CD4-positive, alpha-beta T cell (primary cell): Measurements from ENCODE around the gene PRTFDC1. TPM values are rescaled to one million over a fixed set of nuclear protein-coding genes. Genes with fewer than 3 reads are reported as not detected.

Experiments
- ATAC-seq: fragments of 200-7000 bp; cut with Tn5 transposase; one replicate; pipeline ENCODE4 v1.10.0; 2022; ENCODE audit warnings: mild to moderate bottlenecking; ENCODE audit not compliant: poor library complexity
- CTCF ChIA-PET: fragments of 350-600 bp; sonication (Branson Sonifier 250); formaldehyde crosslinking; loops from one replicate; lab custom pipeline; 2021; ENCODE audit warnings: antibody characterized with exemption, inconsistent platforms; lab: Charles Lee
- POLR2A ChIA-PET: fragments of 350-600 bp; sonication (Branson Sonifier 250); formaldehyde crosslinking; loops from one replicate; lab custom pipeline; 2021; ENCODE audit warnings: antibody characterized with exemption, inconsistent platforms; lab: Charles Lee
- DNase-seq, 14 experiments: peaks; one replicate each; pipeline ENCODE4 v3.0.0-alpha.2; 2013 to 2020; ENCODE audit warnings: mixed read lengths in 2 of 14
- H3K27ac ChIP-seq, 2 donors: one replicate each; pipeline versions ENCODE4 v1.5.1 to v1.7.0; 2013; ENCODE audit warnings: low read length in 2 of 2, low read depth in 1 of 2, mild to moderate bottlenecking in 1 of 2
- H3K27me3 ChIP-seq, 2 experiments: 1 replicate in 1 of 2; 2 replicates in 1 of 2; pipeline versions ENCODE4 v1.6.1 to v1.7.0; 2013; ENCODE audit warnings: low read length in 2 of 2, control low read depth in 1 of 2, mild to moderate bottlenecking in 1 of 2, moderate library complexity in 1 of 2; ENCODE audit not compliant: insufficient read depth in 2 of 2, control insufficient read depth in 1 of 2
- H3K36me3 ChIP-seq: one replicate; pipeline ENCODE4 v1.6.1; 2013; ENCODE audit warnings: low read length, control low read depth; ENCODE audit not compliant: insufficient read depth
- H3K4me1 ChIP-seq: one replicate; pipeline ENCODE4 v1.6.1; 2013; ENCODE audit warnings: low read length, control low read depth; ENCODE audit not compliant: insufficient read depth
- H3K4me3 ChIP-seq: one replicate; pipeline ENCODE4 v1.5.1; 2013; ENCODE audit warnings: mild to moderate bottlenecking, low read length, moderate library complexity
- H3K9me3 ChIP-seq, 2 experiments: 1 replicate in 1 of 2; 2 replicates in 1 of 2; pipeline versions ENCODE4 v1.6.1 to v1.7.0; 2013; ENCODE audit warnings: low read length in 2 of 2, mild to moderate bottlenecking in 2 of 2, control low read depth in 1 of 2, moderate library complexity in 1 of 2; ENCODE audit not compliant: control insufficient read depth in 1 of 2, insufficient read depth in 1 of 2
- H3K27ac Mint-ChIP-seq: one replicate; pipeline ENCODE4 v1.8.0; 2020; ENCODE audit warnings: mixed read lengths
- H3K27me3 Mint-ChIP-seq: one replicate; pipeline ENCODE4 v1.8.0; 2021; ENCODE audit warnings: mixed read lengths
- H3K36me3 Mint-ChIP-seq: one replicate; pipeline ENCODE4 v1.8.0; 2021; ENCODE audit warnings: low read depth, mixed read lengths
- H3K4me1 Mint-ChIP-seq: one replicate; pipeline ENCODE4 v1.8.0; 2021; ENCODE audit warnings: low read depth, mixed read lengths
- H3K4me3 Mint-ChIP-seq: one replicate; pipeline ENCODE4 v1.8.0; 2020; ENCODE audit warnings: mild to moderate bottlenecking, mixed read lengths
- H3K9me3 Mint-ChIP-seq: one replicate; pipeline ENCODE4 v1.8.0; 2020; ENCODE audit warnings: mixed read lengths
- CTCF ChIP-seq: fragments of 200-600 bp; IDR thresholded peaks from one replicate; pipeline ENCODE4 v1.8.0; 2022; ENCODE audit warnings: antibody characterized with exemption, mild to moderate bottlenecking
- intact Hi-C, 2 experiments: fragments of 100-400 bp; cut with DNase I in 1 of 2; cut with micrococcal nuclease in 1 of 2; formaldehyde crosslinking; loops; one replicate each; pipeline versions ENCODE4 v1.15.1 to v1.9.0; 2023 to 2025; cut with DNase I, micrococcal nuclease
- total RNA-seq, 174 experiments: library from RNA in 2 of 174; stranded (reverse) in 2 of 174; gene quantifications; one replicate each; pipeline ENCODE4 v1.2.3 and lab custom pipeline; 2021 to 2026

Gene PRTFDC1
- total RNA-seq, 2 experiments from 2014 or later = 0.52 to 0.67 TPM

- Histone ChIP-seq H3K27ac (no peak overlapping the region), H3K4me3 (no peak overlapping the region), H3K27me3 (no peaks in the 10 kb centered on the region), H3K4me1 (peaks cover 53% of the 10 kb centered on the region), H3K36me3 (no peaks in the 10 kb centered on the region), H3K9me3 (no peaks in the 10 kb centered on the region)
- ChIA-PET CTCF (no interaction called here), POLR2A (no interaction called here)
- Mint-ChIP-seq H3K4me3 (no peak overlapping the region), H3K36me3 (no peaks in the 10 kb centered on the region), H3K27me3 (no peaks in the 10 kb centered on the region), H3K27ac (no peak overlapping the region), H3K4me1 (peaks cover 45% of the 10 kb centered on the region), H3K9me3 (no peaks in the 10 kb centered on the region)
- intact Hi-C loops = loop anchor here in 1 of 2 experiments (5.0 kb wide), 1 partner anchor 49 kb away; no protein-coding TSS in a partner anchor
- no peak for DNase-seq
- ATAC-seq = no peak
- no peak for TF ChIP-seq CTCF
Observed at GRCh38 chr10:24898501-24898900, 53.9 kb downstream of the PRTFDC1 start.

DNA sequence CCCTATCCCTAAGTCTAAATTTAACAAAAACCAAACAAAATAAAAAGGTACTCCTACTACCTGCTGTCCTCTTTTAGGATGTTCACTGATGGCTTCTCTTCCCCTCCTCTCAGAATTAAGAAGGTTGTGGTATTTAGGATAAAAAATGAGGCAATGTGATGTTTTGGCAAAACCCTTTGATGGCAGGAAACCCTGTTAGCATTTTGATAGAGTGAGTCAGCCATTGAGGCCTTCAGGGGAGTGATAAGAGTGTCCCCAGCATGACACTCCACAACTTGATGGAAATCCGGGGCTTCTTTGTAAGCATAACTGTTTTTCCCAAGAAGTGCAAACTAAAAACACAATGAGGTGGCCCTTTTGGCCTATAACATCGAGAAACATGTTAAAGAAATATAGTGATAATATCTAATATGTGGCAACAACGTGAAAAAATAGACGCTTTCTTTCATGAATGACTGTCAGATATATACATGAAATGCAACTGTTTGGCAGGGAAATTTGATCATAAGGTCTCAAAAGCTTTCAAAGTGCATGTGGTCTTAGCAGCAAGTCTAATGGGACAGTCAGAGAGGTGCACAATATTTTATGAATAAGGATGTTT is 55.0 kb downstream of the PRTFDC1 start:
- DNase-seq (peak in 4 of 14 experiments; percentile 34 to 56 (median 41)), ATAC-seq (peak; percentile 59)
- POLR2A ChIA-PET = no interaction called here
- Histone ChIP-seq H3K4me3 (no peak overlapping the region), H3K27me3 (no peaks in the 10 kb centered on the region), H3K27ac (peak overlapping the region in 1 of 2 donors; percentile 5), H3K36me3 (no peaks in the 10 kb centered on the region), H3K4me1 (peaks cover 53% of the 10 kb centered on the region), H3K9me3 (no peaks in the 10 kb centered on the region)
- no peaks in the 10 kb centered on the region for H3K9me3 Mint-ChIP-seq
- peaks cover 42% of the 10 kb centered on the region for H3K4me1 Mint-ChIP-seq
- intact Hi-C loops = loop anchor here in 1 of 2 experiments (5.0 kb wide), 1 partner anchor 50 kb away; no protein-coding TSS in a partner anchor
- no peaks in the 10 kb centered on the region for H3K27me3 Mint-ChIP-seq
- H3K36me3 Mint-ChIP-seq = no peaks in the 10 kb centered on the region
- no peak overlapping the region for H3K4me3 Mint-ChIP-seq
- no peak for TF ChIP-seq CTCF
- H3K27ac Mint-ChIP-seq = peak overlapping the region; percentile 11
- CTCF ChIA-PET = interaction anchor here (0.7 kb wide), 1 partner anchor 140 kb away, joined by 3 read pairs; no protein-coding TSS in a partner anchor

DNA sequence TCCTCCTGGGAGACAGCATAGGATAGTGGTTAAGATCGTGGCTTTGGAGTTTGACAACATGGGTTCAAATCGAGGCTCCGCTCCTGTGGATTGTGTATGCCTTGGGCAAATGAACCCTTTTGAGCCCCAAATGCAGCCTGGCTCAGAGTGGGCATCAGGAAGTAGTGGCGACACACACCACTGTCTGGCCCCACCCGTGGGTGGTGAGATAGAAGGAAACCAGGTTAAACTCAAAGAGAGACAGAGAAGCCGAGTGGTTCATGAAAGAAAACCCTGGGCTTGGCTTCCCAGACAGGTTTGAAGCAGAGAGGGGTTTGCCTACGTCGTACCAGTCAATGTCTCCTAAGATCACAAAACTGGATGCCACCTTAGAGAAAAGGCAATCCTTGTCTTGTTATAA is 57.7 kb downstream of the PRTFDC1 start:
- Mint-ChIP-seq H3K4me1 (peaks cover 34% of the 10 kb centered on the region), H3K27me3 (no peaks in the 10 kb centered on the region), H3K36me3 (no peaks in the 10 kb centered on the region), H3K4me3 (peak overlapping the region; percentile 71), H3K27ac (peak overlapping the region; percentile 90), H3K9me3 (no peaks in the 10 kb centered on the region)
- CTCF ChIA-PET = no interaction called here
- DNase-seq (peak in 10 of 14 experiments; percentile 13 to 67 (median 44)), ATAC-seq (peak; percentile 74)
- Histone ChIP-seq H3K4me1 (peaks cover 41% of the 10 kb centered on the region), H3K4me3 (peak overlapping the region; percentile 26), H3K36me3 (no peaks in the 10 kb centered on the region), H3K27ac (peak overlapping the region in 1 of 2 donors; percentile 74), H3K27me3 (no peaks in the 10 kb centered on the region), H3K9me3 (no peaks in the 10 kb centered on the region)
- POLR2A ChIA-PET = interaction anchor here (1.0 kb wide), 1 partner anchor 12 kb away, joined by 3 read pairs; no protein-coding TSS in a partner anchor
- no peak for TF ChIP-seq CTCF
- intact Hi-C loops = loop anchor here in 1 of 2 experiments (5.0 kb wide), 1 partner anchor 53 kb away; no protein-coding TSS in a partner anchor
